ENCODE measurements around the gene FREM1. TPM values are rescaled to one million over a fixed set of nuclear protein-coding genes. Genes with fewer than 3 reads are reported as not detected.

FREM1 gene
- total and polyA plus RNA-seq, 7 experiments from 2014 or later, result 0.24 to 0.86 TPM; not detected in 5

- Mint-ChIP-seq H3K27ac (no peak overlapping the region), H3K4me1 (no peaks in the 10 kb centered on the region), H3K36me3 (peaks cover 0 to 19% (median 4%) of the 10 kb centered on the region in 5 donors), H3K4me3 (no peak overlapping the region), H3K9me3 (peaks cover 5 to 68% (median 33%) of the 10 kb centered on the region in 11 donors), H3K27me3 (peaks cover 4 to 54% (median 26%) of the 10 kb centered on the region in 5 donors)
- ChIA-PET POLR2A (no interaction called here), CTCF (no interaction called here)
- Histone ChIP-seq H3K4me3 (ENCODE audit: low read length) (no peak overlapping the region), H3K36me3 (ENCODE audit: control insufficient read depth in 2 of 3, insufficient read depth in 3 of 3, low read length in 3 of 3) (no peaks in the 10 kb centered on the region), H3K4me1 (ENCODE audit: control insufficient read depth in 2 of 2, insufficient read depth in 2 of 2, low read length in 2 of 2) (no peaks in the 10 kb centered on the region), H3K9me3 (ENCODE audit: control insufficient read depth in 2 of 3, low read length in 3 of 3) (peaks cover 0 to 6% (median 0%) of the 10 kb centered on the region in 3 experiments), H3K27ac (ENCODE audit: low read depth, low read length) (no peak overlapping the region), H3K27me3 (ENCODE audit: control insufficient read depth in 2 of 2, insufficient read depth in 2 of 2, low read length in 2 of 2) (no peaks in the 10 kb centered on the region)
- intact Hi-C loops (cut with micrococcal nuclease), result no loop called here
- no peak for ATAC-seq
- DNase-seq, result no peak
These were observed 205.9 kb downstream of the FREM1 start for GRCh38 chr9:14704281-14704680.

GRCh38 chr9:14702200-14702720 lies 208.0 kb downstream of the FREM1 start:
- H3K4me3 ChIP-seq (ENCODE audit: low read length), result no peak overlapping the region
- Mint-ChIP-seq H3K4me3 (no peak overlapping the region), H3K36me3 (peaks cover 0 to 13% (median 4%) of the 10 kb centered on the region in 5 donors), H3K4me1 (no peaks in the 10 kb centered on the region), H3K9me3 (peaks cover 5 to 48% (median 23%) of the 10 kb centered on the region in 11 donors), H3K27me3 (peaks cover 3 to 43% (median 19%) of the 10 kb centered on the region in 5 donors), H3K27ac (no peak overlapping the region)
- H3K36me3 ChIP-seq (ENCODE audit: control insufficient read depth in 2 of 3, insufficient read depth in 3 of 3, low read length in 3 of 3), result no peaks in the 10 kb centered on the region
- ATAC-seq (no peak), DNase-seq (no peak)
- H3K9me3 ChIP-seq (ENCODE audit: control insufficient read depth in 2 of 3, low read length in 3 of 3), result peaks cover 0 to 6% (median 0%) of the 10 kb centered on the region in 3 experiments
- ChIA-PET CTCF (interaction anchor here (0.7 kb wide), 1 partner anchor 42 kb away, joined by 3 read pairs; no protein-coding TSS in a partner anchor), POLR2A (no interaction called here)
- no peaks in the 10 kb centered on the region for H3K27me3 ChIP-seq (ENCODE audit: control insufficient read depth in 2 of 2, insufficient read depth in 2 of 2, low read length in 2 of 2)
- intact Hi-C loops (cut with micrococcal nuclease), result no loop called here
- no peaks in the 10 kb centered on the region for H3K4me1 ChIP-seq (ENCODE audit: control insufficient read depth in 2 of 2, insufficient read depth in 2 of 2, low read length in 2 of 2)
- H3K27ac ChIP-seq (ENCODE audit: low read depth, low read length), result no peak overlapping the region

GRCh38 chr9:14693251-14693861 lies 216.9 kb downstream of the FREM1 start, which contains the start of gene ZDHHC21:
TSS of gene ZDHHC21 (minus strand) at chr9:14693432. CDS start at chr9:14674340, 19,092 bp downstream.
- Mint-ChIP-seq H3K27ac (peak within 1 kb of the TSS; percentile 79 to 97 (median 87)), H3K4me1 (peaks cover 22 to 36% (median 33%) of the 10 kb centered on the region in 7 donors), H3K4me3 (peak within 1 kb of the TSS; percentile 91 to 97 (median 94)), H3K27me3 (peaks cover 0 to 20% (median 9%) of the 10 kb centered on the region in 5 donors), H3K9me3 (no peaks in the 10 kb centered on the region), H3K36me3 (peaks cover 0 to 10% (median 3%) of the 10 kb centered on the region in 5 donors)
- H3K9me3 ChIP-seq (ENCODE audit: control insufficient read depth in 2 of 3, low read length in 3 of 3), result no peaks in the 10 kb centered on the region
- peak; percentile 83 for ATAC-seq
- H3K27me3 ChIP-seq (ENCODE audit: control insufficient read depth in 2 of 2, insufficient read depth in 2 of 2, low read length in 2 of 2), result no peaks in the 10 kb centered on the region
- peak within 1 kb of the TSS; percentile 59 for H3K27ac ChIP-seq (ENCODE audit: low read depth, low read length)
- intact Hi-C loops (cut with micrococcal nuclease), result loop anchor here in 1 of 2 donors (10.0 kb wide), 1 partner anchor 369 kb away; no protein-coding TSS in a partner anchor
- H3K4me3 ChIP-seq (ENCODE audit: low read length), result peak within 1 kb of the TSS; percentile 67
- peak; percentile 20 to 75 (median 42) for DNase-seq
- CTCF ChIA-PET, result no interaction called here
- H3K36me3 ChIP-seq (ENCODE audit: control insufficient read depth in 2 of 3, insufficient read depth in 3 of 3, low read length in 3 of 3), result peaks cover 0 to 3% (median 0%) of the 10 kb centered on the region in 3 experiments
- H3K4me1 ChIP-seq (ENCODE audit: control insufficient read depth in 2 of 2, insufficient read depth in 2 of 2, low read length in 2 of 2), result peaks cover 6 to 8% of the 10 kb centered on the region in 2 donors
- POLR2A ChIA-PET, result interaction anchor here (0.6 kb wide), 1 partner anchor 47 kb away, joined by 3 read pairs; no protein-coding TSS in a partner anchor

- DNase-seq (peak in 3 of 9 donors; percentile 5 to 33 (median 10)), ATAC-seq (peak; percentile 69)
- Mint-ChIP-seq H3K4me1 (peaks cover 22 to 40% (median 33%) of the 10 kb centered on the region in 7 donors), H3K4me3 (peak overlapping the region; percentile 91 to 97 (median 94)), H3K9me3 (no peaks in the 10 kb centered on the region), H3K27ac (peak overlapping the region; percentile 23 to 94 (median 79)), H3K36me3 (peaks cover 4 to 14% (median 7%) of the 10 kb centered on the region in 5 donors), H3K27me3 (peaks cover 0 to 14% (median 5%) of the 10 kb centered on the region in 5 donors)
- Histone ChIP-seq H3K27ac (ENCODE audit: low read depth, low read length) (peak overlapping the region; percentile 59), H3K4me1 (ENCODE audit: control insufficient read depth in 2 of 2, insufficient read depth in 2 of 2, low read length in 2 of 2) (peaks cover 6 to 8% of the 10 kb centered on the region in 2 donors), H3K27me3 (ENCODE audit: control insufficient read depth in 2 of 2, insufficient read depth in 2 of 2, low read length in 2 of 2) (no peaks in the 10 kb centered on the region), H3K36me3 (ENCODE audit: control insufficient read depth in 2 of 3, insufficient read depth in 3 of 3, low read length in 3 of 3) (peaks cover 0 to 3% (median 0%) of the 10 kb centered on the region in 3 experiments), H3K9me3 (ENCODE audit: control insufficient read depth in 2 of 3, low read length in 3 of 3) (no peaks in the 10 kb centered on the region), H3K4me3 (ENCODE audit: low read length) (peak overlapping the region; percentile 60)
- intact Hi-C loops (cut with micrococcal nuclease), result loop anchor here in 1 of 2 donors (10.0 kb wide), 1 partner anchor 368 kb away; no protein-coding TSS in a partner anchor
- ChIA-PET CTCF (no interaction called here), POLR2A (interaction anchor here (0.6 kb wide), 1 partner anchor 48 kb away, joined by 3 read pairs; no protein-coding TSS in a partner anchor)
These were observed 217.6 kb downstream of the FREM1 start for GRCh38 chr9:14692470-14693250.

GRCh38 chr9:14690948-14691730 lies 219.1 kb downstream of the FREM1 start:
- ATAC-seq (no peak), DNase-seq (no peak)
- Histone ChIP-seq H3K4me3 (ENCODE audit: low read length) (no peak overlapping the region), H3K27ac (ENCODE audit: low read depth, low read length) (no peak overlapping the region), H3K27me3 (ENCODE audit: control insufficient read depth in 2 of 2, insufficient read depth in 2 of 2, low read length in 2 of 2) (no peaks in the 10 kb centered on the region), H3K4me1 (ENCODE audit: control insufficient read depth in 2 of 2, insufficient read depth in 2 of 2, low read length in 2 of 2) (peaks cover 6 to 8% of the 10 kb centered on the region in 2 donors), H3K9me3 (ENCODE audit: control insufficient read depth in 2 of 3, low read length in 3 of 3) (no peaks in the 10 kb centered on the region), H3K36me3 (ENCODE audit: control insufficient read depth in 2 of 3, insufficient read depth in 3 of 3, low read length in 3 of 3) (peaks cover 0 to 7% (median 0%) of the 10 kb centered on the region in 3 experiments)
- Mint-ChIP-seq H3K4me3 (peak overlapping the region in 6 of 10 donors; percentile 2 to 54 (median 25)), H3K36me3 (peaks cover 4 to 23% (median 11%) of the 10 kb centered on the region in 5 donors), H3K4me1 (peaks cover 22 to 40% (median 33%) of the 10 kb centered on the region in 7 donors), H3K9me3 (no peaks in the 10 kb centered on the region), H3K27me3 (peaks cover 0 to 1% (median 0%) of the 10 kb centered on the region in 5 donors), H3K27ac (peak overlapping the region in 5 of 9 donors; percentile 2 to 72 (median 10))
- POLR2A ChIA-PET, result no interaction called here
- CTCF ChIA-PET, result no interaction called here
- intact Hi-C loops (cut with micrococcal nuclease), result loop anchor here in 1 of 2 donors (10.0 kb wide), 1 partner anchor 366 kb away; no protein-coding TSS in a partner anchor
